ENCODE results near the gene ACOT9. TPM values are rescaled to one million over a fixed set of nuclear protein-coding genes. Genes with fewer than 3 reads are reported as not detected.
A peak's percentile ranks its signal among the peaks of the same experiment; 100 is the strongest.
"Not testable (repeated sequence)": the region's sequence is repeated elsewhere in the genome, so short reads cannot be mapped to it uniquely, and the experiment has no call there.

ACOT9 gene, protein sequence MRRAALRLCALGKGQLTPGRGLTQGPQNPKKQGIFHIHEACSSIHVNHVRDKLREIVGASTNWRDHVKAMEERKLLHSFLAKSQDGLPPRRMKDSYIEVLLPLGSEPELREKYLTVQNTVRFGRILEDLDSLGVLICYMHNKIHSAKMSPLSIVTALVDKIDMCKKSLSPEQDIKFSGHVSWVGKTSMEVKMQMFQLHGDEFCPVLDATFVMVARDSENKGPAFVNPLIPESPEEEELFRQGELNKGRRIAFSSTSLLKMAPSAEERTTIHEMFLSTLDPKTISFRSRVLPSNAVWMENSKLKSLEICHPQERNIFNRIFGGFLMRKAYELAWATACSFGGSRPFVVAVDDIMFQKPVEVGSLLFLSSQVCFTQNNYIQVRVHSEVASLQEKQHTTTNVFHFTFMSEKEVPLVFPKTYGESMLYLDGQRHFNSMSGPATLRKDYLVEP
- 86.1 and 87.3 TPM in 2 replicates for total RNA-seq

GRCh38 chrX:23742697-23743622 lies at the start of gene ACOT9:
TSS of gene ACOT9 (minus strand) at chrX:23743276. CDS start at chrX:23743144, 132 bp downstream.
- peak; percentile 96 for DNase-seq

DNA sequence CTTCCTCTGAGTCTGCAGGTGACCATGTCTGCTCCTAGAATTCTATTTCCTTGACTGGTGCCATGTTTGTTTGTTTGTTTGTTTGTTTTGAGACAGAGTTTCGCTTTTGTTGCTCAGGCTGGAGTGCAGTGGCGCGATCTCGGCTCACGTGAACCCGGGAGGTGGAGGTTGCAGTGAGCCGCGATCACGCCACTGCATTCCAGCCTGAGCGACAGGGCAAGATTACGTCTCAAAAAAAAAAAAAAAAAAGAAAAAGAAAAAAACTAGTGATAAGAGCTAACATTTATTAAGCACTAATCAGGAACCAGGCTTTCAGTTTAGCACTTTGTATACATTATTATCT lies 47.0 kb upstream of the ACOT9 start:
- DNase-seq = no peak

- DNase-seq = no peak
Measured at GRCh38 chrX:23789386-23790154, 46.5 kb upstream of the ACOT9 start.

- DNase-seq = no peak
Measured at GRCh38 chrX:23788946-23789345, 45.9 kb upstream of the ACOT9 start.

DNA sequence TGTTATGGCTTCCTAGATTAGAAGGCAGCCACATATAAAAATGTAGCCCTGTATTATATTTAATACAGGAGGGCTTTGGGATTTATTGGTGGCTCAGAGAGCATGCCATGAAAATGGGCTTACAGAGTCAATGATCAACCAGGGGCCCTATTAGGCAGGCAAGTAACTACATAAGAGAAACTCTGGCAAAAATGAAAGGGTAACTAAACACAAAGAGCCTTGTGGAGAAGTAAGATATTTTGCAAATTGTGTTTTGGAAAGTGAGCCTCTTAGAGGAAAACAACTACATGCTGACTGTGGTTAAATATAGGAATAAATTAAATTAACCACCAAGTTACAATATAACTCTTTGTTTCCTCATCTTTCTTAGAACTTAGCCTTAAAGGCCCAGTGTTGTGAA lies 45.4 kb upstream of the ACOT9 start:
- DNase-seq = no peak

DNA sequence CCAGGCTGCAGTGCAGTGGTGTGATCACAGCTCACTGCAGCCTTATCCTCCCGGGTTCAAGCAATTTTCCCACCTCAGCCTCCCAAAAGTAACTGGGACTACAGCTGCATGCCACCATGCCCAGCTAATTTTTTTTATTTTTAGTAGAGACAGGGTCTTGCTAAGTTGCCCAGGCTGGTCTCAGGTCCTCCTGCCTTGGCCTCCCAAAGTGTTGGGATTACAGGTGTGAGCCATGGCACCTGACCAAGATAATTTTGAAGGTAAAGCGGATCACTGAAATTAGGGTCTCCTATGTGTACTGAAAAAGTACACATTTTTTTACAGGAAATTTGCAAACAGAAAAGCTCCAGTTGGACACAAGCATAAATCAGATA lies 44.7 kb upstream of the ACOT9 start:
- no peak for DNase-seq

DNA sequence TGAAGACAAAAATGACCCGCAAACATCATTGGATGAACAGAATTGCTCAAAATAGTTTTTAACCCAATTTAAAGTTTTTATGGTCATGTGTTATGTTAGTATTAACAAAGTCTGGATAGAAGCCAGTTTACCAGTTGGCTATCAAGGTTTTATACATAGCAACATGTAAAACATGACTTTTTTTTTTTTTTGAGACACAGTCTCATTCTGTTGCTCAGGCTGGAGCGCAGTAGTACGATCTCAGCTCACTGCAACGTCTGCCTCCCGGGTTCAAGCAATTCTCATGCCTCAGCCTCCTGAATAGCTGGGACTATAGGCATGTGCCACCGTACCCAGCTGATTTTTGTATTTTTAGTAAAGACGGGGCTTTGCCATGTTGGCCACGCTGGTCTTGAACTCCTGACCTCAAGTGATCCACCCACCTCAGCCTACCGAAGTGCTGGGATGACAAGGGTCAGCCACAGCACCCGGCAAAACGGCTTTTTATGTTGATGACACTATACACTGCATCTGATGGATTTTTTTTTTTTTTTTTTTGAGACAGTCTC lies 43.3 kb upstream of the ACOT9 start:
- peak; percentile 57 for DNase-seq

GRCh38 chrX:23785580-23785979 lies 42.5 kb upstream of the ACOT9 start:
- no peak for DNase-seq

- DNase-seq = peak; percentile 50
Measured at GRCh38 chrX:23784470-23785331, 41.6 kb upstream of the ACOT9 start.

DNA sequence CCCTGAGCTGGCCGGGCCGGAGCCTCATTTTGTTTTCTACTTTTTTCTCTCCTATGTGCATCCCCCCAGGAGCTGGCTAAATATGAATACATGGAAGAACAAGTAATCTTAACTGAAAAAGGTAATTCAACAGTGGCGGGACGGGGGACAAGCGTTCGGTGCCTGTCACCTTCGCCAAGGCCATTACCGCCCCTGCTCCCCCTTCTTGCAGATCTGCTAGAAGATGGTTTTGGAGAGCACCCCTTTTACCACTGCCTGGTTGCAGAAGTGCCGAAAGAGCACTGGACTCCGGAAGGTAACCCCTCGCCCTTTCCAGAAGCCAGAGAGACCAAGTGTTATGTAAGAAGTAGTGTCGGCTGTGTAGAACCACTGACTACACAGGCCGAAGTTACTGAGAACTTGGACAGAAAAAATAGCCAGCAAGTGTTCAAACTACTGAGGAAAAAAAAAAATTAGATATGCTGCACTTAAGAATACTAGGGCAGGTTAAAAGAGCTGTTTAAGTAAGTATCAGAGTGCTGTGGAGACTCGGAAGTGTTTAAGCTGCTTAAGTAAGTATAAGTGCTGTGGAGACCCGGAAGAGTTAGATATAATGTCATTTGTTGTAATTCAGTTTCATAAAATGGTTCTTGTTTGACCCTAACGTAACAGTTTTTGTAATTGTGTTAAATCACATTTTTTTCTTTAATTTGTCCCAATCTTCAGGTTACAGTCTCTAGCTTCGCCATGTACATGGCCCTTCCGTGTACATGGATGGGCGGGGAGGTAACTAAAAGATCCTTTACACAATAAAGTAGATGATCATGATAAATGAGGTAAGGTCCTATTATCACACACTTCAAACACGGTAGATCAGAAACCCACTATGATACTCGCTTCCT lies 40.8 kb upstream of the ACOT9 start:
- no peak for DNase-seq

DNA sequence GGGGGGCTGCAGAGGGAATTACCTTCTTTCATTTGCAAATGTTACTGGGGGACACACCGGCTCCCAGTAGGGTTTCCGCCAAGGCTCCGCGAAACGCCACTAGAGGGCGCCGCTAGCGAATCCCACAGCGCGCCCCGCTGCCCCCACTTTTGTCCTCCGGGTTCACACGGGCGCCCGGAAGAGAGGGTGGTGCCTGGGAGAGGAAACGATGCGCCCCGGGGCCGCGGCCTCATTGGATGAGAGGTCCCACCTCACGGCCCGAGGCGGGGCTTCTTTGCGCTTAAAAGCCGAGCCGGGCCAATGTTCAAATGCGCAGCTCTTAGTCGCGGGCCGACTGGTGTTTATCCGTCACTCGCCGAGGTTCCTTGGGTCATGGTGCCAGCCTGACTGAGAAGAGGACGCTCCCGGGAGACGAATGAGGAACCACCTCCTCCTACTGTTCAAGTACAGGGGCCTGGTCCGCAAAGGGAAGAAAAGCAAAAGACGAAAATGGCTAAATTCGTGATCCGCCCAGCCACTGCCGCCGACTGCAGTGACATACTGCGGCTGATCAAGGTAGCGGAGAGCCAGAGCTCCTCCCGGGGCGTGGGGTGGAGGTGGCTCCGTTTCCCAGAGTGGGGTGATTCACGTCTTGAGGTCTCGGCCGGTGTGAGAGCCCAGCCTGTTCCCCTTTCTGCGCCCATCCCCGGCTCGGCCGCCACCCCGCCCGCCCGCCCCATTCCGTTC lies 40.0 kb upstream of the ACOT9 start, which contains the start of gene SAT1:
Gene SAT1, plus strand, starts transcription at position 311 of the 726 bp plus-strand sequence. Its CDS starts 179 bp downstream, at position 490.
- peak; percentile 94 for DNase-seq

- no peak for DNase-seq
Measured at GRCh38 chrX:23782455-23782854, 39.4 kb upstream of the ACOT9 start.

GRCh38 chrX:23779025-23779424 lies 35.9 kb upstream of the ACOT9 start:
- no peak for DNase-seq

DNA sequence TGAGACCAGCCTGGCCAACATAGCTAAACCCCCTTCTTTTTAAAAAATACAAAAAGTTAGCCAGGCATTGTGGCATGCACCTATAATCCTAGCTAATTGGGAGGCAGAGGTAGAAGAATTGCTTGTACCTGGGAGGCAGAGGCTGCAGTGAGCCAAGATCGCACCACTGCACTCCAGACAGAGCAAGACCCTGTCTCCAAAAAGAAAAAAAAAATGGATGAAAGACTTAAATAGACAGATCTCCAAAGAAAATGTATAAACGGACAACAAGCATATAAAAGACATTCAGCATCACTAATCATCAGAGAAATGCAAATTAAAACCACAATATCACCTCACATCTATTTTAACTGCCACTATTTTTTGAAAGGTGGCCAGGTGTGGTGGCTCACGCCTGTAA lies 33.3 kb upstream of the ACOT9 start:
- DNase-seq = no peak

DNA sequence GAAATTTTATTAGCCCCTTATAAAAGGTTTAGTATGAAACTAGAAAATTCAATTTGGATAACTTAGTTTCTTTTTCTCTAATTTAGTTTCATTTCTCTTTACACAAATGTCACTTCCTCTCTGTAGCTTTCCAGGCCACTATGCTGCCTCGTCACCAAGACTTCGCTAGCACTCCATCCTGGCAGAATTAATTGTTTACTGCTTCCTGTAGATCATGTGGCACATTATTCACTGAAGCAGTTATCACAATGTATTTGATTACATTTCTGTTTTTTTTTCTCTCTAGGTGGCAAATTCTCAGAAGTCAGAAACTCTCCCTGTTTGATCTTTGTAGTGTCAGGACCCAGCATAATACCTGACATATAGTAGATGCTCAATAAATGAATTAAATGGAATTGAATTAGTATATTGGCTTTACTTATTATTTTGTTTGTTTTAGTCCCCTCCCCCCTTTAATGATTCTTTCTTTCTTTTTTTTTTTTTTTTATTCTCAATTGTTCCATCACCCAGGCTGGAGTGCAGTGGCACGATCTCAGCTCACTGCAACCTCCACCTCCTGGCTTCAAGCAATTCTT lies 30.6 kb upstream of the ACOT9 start:
- DNase-seq = peak; percentile 81

GRCh38 chrX:23771086-23771485 lies 28.0 kb upstream of the ACOT9 start:
- not testable (repeated sequence) for DNase-seq

DNA sequence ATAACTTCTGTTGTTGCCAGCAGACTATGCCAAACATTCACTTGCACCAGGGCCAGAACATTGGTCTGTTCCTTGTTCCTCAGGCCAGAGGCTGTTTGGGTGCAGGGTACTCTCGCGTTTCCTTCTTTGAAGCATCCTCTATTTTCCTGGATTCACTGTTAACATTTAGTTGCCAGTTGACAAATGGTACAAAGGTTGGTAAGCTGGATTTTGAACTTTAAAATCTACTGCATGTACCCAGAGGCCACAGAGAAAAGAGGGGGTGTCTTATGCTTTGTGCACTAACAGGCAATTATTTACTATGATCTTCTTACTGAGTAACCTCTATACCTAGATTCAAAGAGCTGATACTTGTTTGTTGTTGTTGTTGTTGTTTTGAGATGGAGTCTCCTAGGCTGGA lies 27.1 kb upstream of the ACOT9 start:
- no peak for DNase-seq

- no peak for DNase-seq
Measured at GRCh38 chrX:23766650-23767551, 23.8 kb upstream of the ACOT9 start.

All from dermis blood vessel endothelial cell (primary cell).